ENCODE measurements around the gene SUSD4. TPM values are rescaled to one million over a fixed set of nuclear protein-coding genes. Genes with fewer than 3 reads are reported as not detected.
"Not testable (repeated sequence)": the region's sequence is repeated elsewhere in the genome, so short reads cannot be mapped to it uniquely, and the experiment has no call there.

SUSD4 gene
- not detected in 2 replicates for total RNA-seq (2012; rRNA removed)

- Histone ChIP-seq H3K4me2 (ENCODE audit: low read length) (peak within 1 kb of the TSS; percentile 81), H3K36me3 (ENCODE audit: insufficient read depth, low read length) (no peaks in the 10 kb centered on the region), H3K4me1 (ENCODE audit: control insufficient read depth, insufficient read depth, low read length) (peaks cover 9% of the 10 kb centered on the region), H3K9ac (ENCODE audit: low read depth, low read length) (no peak within 1 kb of the TSS), H3K9me3 (replicated peaks; ENCODE audit: low read length) (no peaks in the 10 kb centered on the region), H3K27me3 (ENCODE audit: control insufficient read depth, insufficient read depth, low read length) (peaks cover 64% of the 10 kb centered on the region), H3K4me3 (ENCODE audit: low read length) (peak within 1 kb of the TSS; percentile 55)
Observed at GRCh38 chr1:223363856-223364684, at the start of gene SUSD4. Gene SUSD4, minus strand, starts transcription at chr1:223364176. Its CDS starts 751 bp downstream, at chr1:223363425.

GRCh38 chr1:223413216-223413615, 49.2 kb upstream of the SUSD4 start:
- no peak overlapping the region for H3K9ac ChIP-seq (ENCODE audit: low read depth, low read length)
- H3K9me3 ChIP-seq (replicated peaks; ENCODE audit: low read length) = no peaks in the 10 kb centered on the region
- no peak overlapping the region for H3K4me2 ChIP-seq (ENCODE audit: low read length)
- H3K4me1 ChIP-seq (ENCODE audit: control insufficient read depth, insufficient read depth, low read length) = no peaks in the 10 kb centered on the region
- H3K27me3 ChIP-seq (ENCODE audit: control insufficient read depth, insufficient read depth, low read length) = peaks cover 1% of the 10 kb centered on the region
- no peaks in the 10 kb centered on the region for H3K36me3 ChIP-seq (ENCODE audit: insufficient read depth, low read length)
- H3K4me3 ChIP-seq (ENCODE audit: low read length) = no peak overlapping the region

- Histone ChIP-seq H3K4me1 (ENCODE audit: control insufficient read depth, insufficient read depth, low read length) (no peaks in the 10 kb centered on the region), H3K9ac (ENCODE audit: low read depth, low read length) (no peak overlapping the region), H3K27me3 (ENCODE audit: control insufficient read depth, insufficient read depth, low read length) (no peaks in the 10 kb centered on the region), H3K4me2 (ENCODE audit: low read length) (no peak overlapping the region), H3K36me3 (ENCODE audit: insufficient read depth, low read length) (no peaks in the 10 kb centered on the region), H3K9me3 (replicated peaks; ENCODE audit: low read length) (no peaks in the 10 kb centered on the region), H3K4me3 (ENCODE audit: low read length) (no peak overlapping the region)
Observed at GRCh38 chr1:223411710-223412109, 47.7 kb upstream of the SUSD4 start.

- no peaks in the 10 kb centered on the region for H3K9me3 ChIP-seq (replicated peaks; ENCODE audit: low read length)
- no peaks in the 10 kb centered on the region for H3K36me3 ChIP-seq (ENCODE audit: insufficient read depth, low read length)
- no peaks in the 10 kb centered on the region for H3K4me1 ChIP-seq (ENCODE audit: control insufficient read depth, insufficient read depth, low read length)
- no peak overlapping the region for H3K4me2 ChIP-seq (ENCODE audit: low read length)
- no peak overlapping the region for H3K9ac ChIP-seq (ENCODE audit: low read depth, low read length)
- H3K4me3 ChIP-seq (ENCODE audit: low read length) = no peak overlapping the region
- H3K27me3 ChIP-seq (ENCODE audit: control insufficient read depth, insufficient read depth, low read length) = no peaks in the 10 kb centered on the region
Observed at GRCh38 chr1:223411309-223411708, 47.3 kb upstream of the SUSD4 start.

- Histone ChIP-seq H3K36me3 (ENCODE audit: insufficient read depth, low read length) (no peaks in the 10 kb centered on the region), H3K4me3 (ENCODE audit: low read length) (no peak overlapping the region), H3K9ac (ENCODE audit: low read depth, low read length) (no peak overlapping the region), H3K27me3 (ENCODE audit: control insufficient read depth, insufficient read depth, low read length) (no peaks in the 10 kb centered on the region), H3K9me3 (replicated peaks; ENCODE audit: low read length) (no peaks in the 10 kb centered on the region), H3K4me2 (ENCODE audit: low read length) (no peak overlapping the region), H3K4me1 (ENCODE audit: control insufficient read depth, insufficient read depth, low read length) (no peaks in the 10 kb centered on the region)
Observed at GRCh38 chr1:223410036-223410435, 46.1 kb upstream of the SUSD4 start.

- Histone ChIP-seq H3K27me3 (ENCODE audit: control insufficient read depth, insufficient read depth, low read length) (no peaks in the 10 kb centered on the region), H3K9me3 (replicated peaks; ENCODE audit: low read length) (no peaks in the 10 kb centered on the region), H3K36me3 (ENCODE audit: insufficient read depth, low read length) (no peaks in the 10 kb centered on the region), H3K9ac (ENCODE audit: low read depth, low read length) (no peak overlapping the region), H3K4me1 (ENCODE audit: control insufficient read depth, insufficient read depth, low read length) (peaks cover 13% of the 10 kb centered on the region), H3K4me2 (ENCODE audit: low read length) (no peak overlapping the region), H3K4me3 (ENCODE audit: low read length) (no peak overlapping the region)
Observed at GRCh38 chr1:223405507-223405906, 41.5 kb upstream of the SUSD4 start.

GRCh38 chr1:223403184-223403815, 39.3 kb upstream of the SUSD4 start:
- Histone ChIP-seq H3K27me3 (ENCODE audit: control insufficient read depth, insufficient read depth, low read length) (no peaks in the 10 kb centered on the region), H3K4me1 (ENCODE audit: control insufficient read depth, insufficient read depth, low read length) (peaks cover 13% of the 10 kb centered on the region), H3K4me2 (ENCODE audit: low read length) (no peak overlapping the region)

GRCh38 chr1:223402790-223403142, 38.8 kb upstream of the SUSD4 start:
- H3K4me2 ChIP-seq (ENCODE audit: low read length) = no peak overlapping the region
- no peak overlapping the region for H3K4me3 ChIP-seq (ENCODE audit: low read length)
- H3K27me3 ChIP-seq (ENCODE audit: control insufficient read depth, insufficient read depth, low read length) = no peaks in the 10 kb centered on the region

More at GRCh38 chr1:223403184-223403815, 39.3 kb upstream of the SUSD4 start:
- Histone ChIP-seq H3K9me3 (replicated peaks; ENCODE audit: low read length) (no peaks in the 10 kb centered on the region), H3K4me3 (ENCODE audit: low read length) (no peak overlapping the region), H3K36me3 (ENCODE audit: insufficient read depth, low read length) (no peaks in the 10 kb centered on the region), H3K9ac (ENCODE audit: low read depth, low read length) (no peak overlapping the region)

GRCh38 chr1:223401873-223402789, 38.2 kb upstream of the SUSD4 start:
- H3K4me1 ChIP-seq (ENCODE audit: control insufficient read depth, insufficient read depth, low read length) = peaks cover 13% of the 10 kb centered on the region
- H3K4me2 ChIP-seq (ENCODE audit: low read length) = no peak overlapping the region
- no peaks in the 10 kb centered on the region for H3K27me3 ChIP-seq (ENCODE audit: control insufficient read depth, insufficient read depth, low read length)
- H3K9me3 ChIP-seq (replicated peaks; ENCODE audit: low read length) = no peaks in the 10 kb centered on the region
- no peak overlapping the region for H3K9ac ChIP-seq (ENCODE audit: low read depth, low read length)
- H3K36me3 ChIP-seq (ENCODE audit: insufficient read depth, low read length) = no peaks in the 10 kb centered on the region
- H3K4me3 ChIP-seq (ENCODE audit: low read length) = no peak overlapping the region

More at GRCh38 chr1:223402790-223403142, 38.8 kb upstream of the SUSD4 start:
- H3K9ac ChIP-seq (ENCODE audit: low read depth, low read length) = no peak overlapping the region
- H3K9me3 ChIP-seq (replicated peaks; ENCODE audit: low read length) = no peaks in the 10 kb centered on the region
- H3K4me1 ChIP-seq (ENCODE audit: control insufficient read depth, insufficient read depth, low read length) = peaks cover 13% of the 10 kb centered on the region
- no peaks in the 10 kb centered on the region for H3K36me3 ChIP-seq (ENCODE audit: insufficient read depth, low read length)

GRCh38 chr1:223399393-223399792, 35.4 kb upstream of the SUSD4 start:
- not testable (repeated sequence) for H3K9ac ChIP-seq (ENCODE audit: low read depth, low read length); H3K9me3 ChIP-seq (replicated peaks; ENCODE audit: low read length); H3K27me3 ChIP-seq (ENCODE audit: control insufficient read depth, insufficient read depth, low read length); H3K4me2 ChIP-seq (ENCODE audit: low read length); H3K36me3 ChIP-seq (ENCODE audit: insufficient read depth, low read length); H3K4me3 ChIP-seq (ENCODE audit: low read length)
- H3K4me1 ChIP-seq (ENCODE audit: control insufficient read depth, insufficient read depth, low read length) = peaks cover 13% of the 10 kb centered on the region

GRCh38 chr1:223394706-223395105, 30.7 kb upstream of the SUSD4 start:
- H3K4me1 ChIP-seq (ENCODE audit: control insufficient read depth, insufficient read depth, low read length) = no peaks in the 10 kb centered on the region
- H3K9me3 ChIP-seq (replicated peaks; ENCODE audit: low read length) = no peaks in the 10 kb centered on the region
- H3K27me3 ChIP-seq (ENCODE audit: control insufficient read depth, insufficient read depth, low read length) = peaks cover 48% of the 10 kb centered on the region
- no peak overlapping the region for H3K4me3 ChIP-seq (ENCODE audit: low read length)
- H3K36me3 ChIP-seq (ENCODE audit: insufficient read depth, low read length) = no peaks in the 10 kb centered on the region
- H3K4me2 ChIP-seq (ENCODE audit: low read length) = no peak overlapping the region
- H3K9ac ChIP-seq (ENCODE audit: low read depth, low read length) = no peak overlapping the region
